H9 (cell line): Measurements from ENCODE around the gene PIPOX. TPM values are rescaled to one million over a fixed set of nuclear protein-coding genes. Genes with fewer than 3 reads are reported as not detected.

Experiments used
- DNase-seq: peaks from one replicate; pipeline ENCODE4 v3.0.0-alpha.2; 2017
- H2AFZ ChIP-seq: one replicate; pipeline ENCODE4 v1.6.1; 2013; ENCODE audit warnings: mild to moderate bottlenecking, low read length, control low read depth, moderate library complexity
- H2AK5ac ChIP-seq: 2 replicates; pipeline ENCODE4 v1.6.1; 2013; ENCODE audit warnings: low read length, control low read depth, mixed read lengths; ENCODE audit not compliant: insufficient read length
- H2BK120ac ChIP-seq: one replicate; pipeline ENCODE4 v1.6.1; 2013; ENCODE audit warnings: low read depth, mild to moderate bottlenecking, low read length, control low read depth, inconsistent platforms; ENCODE audit not compliant: poor library complexity, severe bottlenecking
- H2BK12ac ChIP-seq: 2 replicates; pipeline ENCODE4 v1.6.1; 2013; ENCODE audit warnings: low read length, control low read depth, mixed read lengths, low read depth; ENCODE audit not compliant: insufficient read length
- H2BK15ac ChIP-seq: 2 replicates; pipeline ENCODE4 v1.6.1; 2013; ENCODE audit warnings: low read depth, low read length, control low read depth
- H2BK20ac ChIP-seq: one replicate; pipeline ENCODE4 v1.6.1; 2013; ENCODE audit warnings: low read depth, mild to moderate bottlenecking, low read length, control low read depth, inconsistent platforms; ENCODE audit not compliant: poor library complexity, severe bottlenecking
- H2BK5ac ChIP-seq: 2 replicates; pipeline ENCODE4 v1.6.1; 2013; ENCODE audit warnings: low read length, control low read depth, mixed read lengths; ENCODE audit not compliant: insufficient read length
- H3K14ac ChIP-seq: 2 replicates; pipeline ENCODE4 v1.6.1; 2013; ENCODE audit warnings: low read length, control low read depth; ENCODE audit not compliant: insufficient read depth
- H3K18ac ChIP-seq: 2 replicates; pipeline ENCODE4 v1.6.1; 2013; ENCODE audit warnings: low read depth, mild to moderate bottlenecking, mixed read lengths, low read length, control low read depth; ENCODE audit not compliant: insufficient read length
- H3K23ac ChIP-seq: 2 replicates; pipeline ENCODE4 v1.6.1; 2013; ENCODE audit warnings: low read length, control low read depth, mixed read lengths, low read depth; ENCODE audit not compliant: insufficient read length
- H3K23me2 ChIP-seq: 2 replicates; pipeline ENCODE4 v1.6.1; 2013; ENCODE audit warnings: low read depth, mild to moderate bottlenecking, mixed read lengths, low read length, control low read depth; ENCODE audit not compliant: insufficient read length, poor library complexity, severe bottlenecking
- H3K27ac ChIP-seq: 2 replicates; pipeline ENCODE4 v1.5.1; 2013; ENCODE audit warnings: low read length, control low read depth, mixed read lengths, low read depth; ENCODE audit not compliant: insufficient read length
- H3K27me3 ChIP-seq: 2 replicates; pipeline ENCODE4 v1.6.1; 2013; ENCODE audit warnings: low read length, control low read depth, inconsistent platforms; ENCODE audit not compliant: insufficient read depth
- H3K4ac ChIP-seq: 2 replicates; pipeline ENCODE4 v1.6.1; 2013; ENCODE audit warnings: low read depth, mild to moderate bottlenecking, control low read depth, inconsistent platforms, low read length, moderate library complexity
- H3K4me1 ChIP-seq: 2 replicates; pipeline ENCODE4 v1.6.1; 2013; ENCODE audit warnings: low read length, control low read depth, inconsistent platforms; ENCODE audit not compliant: insufficient read depth
- H3K4me2 ChIP-seq: 2 replicates; pipeline ENCODE4 v1.6.1; 2013; ENCODE audit warnings: low read length, control low read depth, mixed read lengths; ENCODE audit not compliant: insufficient read length, insufficient read depth
- H3K56ac ChIP-seq: 2 replicates; pipeline ENCODE4 v1.6.1; 2013; ENCODE audit warnings: low read depth, mild to moderate bottlenecking, mixed read lengths, low read length, control low read depth; ENCODE audit not compliant: insufficient read length
- H3K79me1 ChIP-seq: 2 replicates; pipeline ENCODE4 v1.6.1; 2013; ENCODE audit warnings: low read depth, mild to moderate bottlenecking, moderate library complexity, low read length, control low read depth, inconsistent platforms; ENCODE audit not compliant: insufficient read depth, poor library complexity, severe bottlenecking
- H3K79me2 ChIP-seq: 2 replicates; pipeline ENCODE4 v1.6.1; 2013; ENCODE audit warnings: low read length, control low read depth, inconsistent platforms; ENCODE audit not compliant: insufficient read depth
- H3K9ac ChIP-seq: 2 replicates; pipeline ENCODE4 v1.6.1; 2013; ENCODE audit warnings: low read length, control low read depth, mixed read lengths; ENCODE audit not compliant: insufficient read length; ENCODE audit errors: extremely low read depth
- H3K9me3 ChIP-seq: one replicate; pipeline ENCODE4 v1.6.1; 2013; ENCODE audit warnings: low read depth, low read length, inconsistent platforms; ENCODE audit not compliant: control insufficient read depth
- H3T11ph ChIP-seq: one replicate; pipeline ENCODE4 v1.6.1; 2013; ENCODE audit warnings: mild to moderate bottlenecking, low read length, control low read depth, inconsistent platforms
- H4K20me1 ChIP-seq: one replicate; pipeline ENCODE4 v1.6.1; 2013; ENCODE audit not compliant: control insufficient read depth, insufficient read length, insufficient read depth
- H4K5ac ChIP-seq: 2 replicates; pipeline ENCODE4 v1.6.1; 2013; ENCODE audit warnings: low read depth, mild to moderate bottlenecking, mixed read lengths, low read length, control low read depth; ENCODE audit not compliant: insufficient read length
- H4K8ac ChIP-seq: replicated peaks from 2 replicates; pipeline ENCODE4 v1.6.1; 2013; ENCODE audit warnings: low read length, control low read depth, mixed read lengths, low read depth; ENCODE audit not compliant: insufficient read length
- H4K91ac ChIP-seq: 2 replicates; pipeline ENCODE4 v1.6.1; 2013; ENCODE audit warnings: low read depth, mild to moderate bottlenecking, moderate library complexity, mixed read lengths, low read length, control low read depth; ENCODE audit not compliant: insufficient read length
- H3K27ac Mint-ChIP-seq, 3 experiments: 2 replicates in 2 of 3; 3 replicates in 1 of 3; pipeline ENCODE4 v1.8.0; 2020 to 2021; ENCODE audit warnings: mixed read lengths in 3 of 3, mild to moderate bottlenecking in 1 of 3, moderate library complexity in 1 of 3
- H3K27me3 Mint-ChIP-seq: 2 replicates; pipeline ENCODE4 v1.8.0; 2021; ENCODE audit warnings: low read depth, mild to moderate bottlenecking, moderate library complexity, mixed read lengths
- H3K36me3 Mint-ChIP-seq, 3 experiments: 2 replicates in 2 of 3; 3 replicates in 1 of 3; pipeline ENCODE4 v1.8.0; 2020 to 2021; ENCODE audit warnings: low read depth in 3 of 3, mixed read lengths in 3 of 3; ENCODE audit not compliant: insufficient read depth in 1 of 3
- H3K4me1 Mint-ChIP-seq, 2 experiments: 2 replicates each; pipeline ENCODE4 v1.8.0; 2020; ENCODE audit warnings: mixed read lengths in 2 of 2
- H3K4me3 Mint-ChIP-seq, 2 experiments: 2 replicates in 1 of 2; 3 replicates in 1 of 2; pipeline ENCODE4 v1.8.0; 2020 to 2021; ENCODE audit warnings: mild to moderate bottlenecking in 2 of 2, mixed read lengths in 2 of 2, moderate library complexity in 1 of 2
- H3K9me3 Mint-ChIP-seq, 2 experiments: 2 replicates in 1 of 2; 3 replicates in 1 of 2; pipeline ENCODE4 v1.8.0; 2020; ENCODE audit warnings: mild to moderate bottlenecking in 2 of 2, mixed read lengths in 2 of 2, moderate library complexity in 1 of 2
- WGBS: extraction: QIAGEN DNeasy Blood & Tissue Kit; methylation state at CpG from one replicate; pipeline ENCODE4 v1.1.7; 2013; ENCODE audit warnings: missing lambda C conversion rate, low lambda C conversion rate, mixed read lengths; ENCODE audit not compliant: insufficient read length; ENCODE audit errors: extremely low coverage; 5-methylcytosine and 5-hydroxymethylcytosine counted together
- total RNA-seq: library from RNA; stranded (reverse); gene quantifications from 2 replicates; pipeline ENCODE4 v1.2.1, GENCODE V29; 2021
- TF ChIP-seq, protein P1 (sequence below): fragments of 200-600 bp; sonication (generic); conservative IDR thresholded peaks from 3 replicates; pipeline ENCODE4 v1.8.0; 2021; ENCODE audit warnings: antibody characterized with exemption, mild to moderate bottlenecking

The PIPOX gene
- total RNA-seq, 1 experiment from 2014 or later, result 30.1 TPM

DNA sequence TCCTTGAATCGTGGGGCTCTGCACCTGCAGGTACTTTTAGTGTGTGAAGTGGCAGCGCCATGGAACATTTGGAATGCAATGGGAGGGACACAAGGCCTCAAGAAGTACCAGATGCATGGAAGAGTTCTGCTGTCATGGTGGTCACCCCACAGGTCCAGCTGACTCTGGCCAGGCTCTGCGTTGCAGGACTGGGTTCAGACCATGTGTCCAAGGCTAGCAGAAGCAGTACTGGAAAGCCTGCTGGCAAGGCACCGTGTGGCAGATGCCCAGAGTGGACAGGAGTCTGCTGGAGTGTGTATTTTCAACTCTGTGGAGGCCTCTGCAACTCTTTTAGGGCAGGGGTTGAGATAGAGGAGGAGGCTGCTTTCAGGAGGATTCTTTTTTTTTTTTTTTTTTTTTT is 2.1 kb downstream of the PIPOX start:
- no peak overlapping the region for H4K5ac ChIP-seq
- peaks cover 17% of the 10 kb centered on the region for H3K4me1 ChIP-seq
- H2BK5ac ChIP-seq, result peak overlapping the region; percentile 33
- WGBS, result no CpG with 5 or more reads among the region's 4 CpGs
- Mint-ChIP-seq H3K27me3 (no peaks in the 10 kb centered on the region), H3K27ac (no peak overlapping the region), H3K9me3 (no peaks in the 10 kb centered on the region), H3K36me3 (peaks cover 6 to 21% (median 19%) of the 10 kb centered on the region in 3 experiments; a peak in 6 of 7 replicates), H3K4me3 (no peak overlapping the region), H3K4me1 (peaks cover 61 to 62% of the 10 kb centered on the region in 2 experiments)
- no peak overlapping the region for H4K8ac ChIP-seq
- no peak overlapping the region for H2BK12ac ChIP-seq
- H3K27ac ChIP-seq, result no peak overlapping the region
- H3K9me3 ChIP-seq, result no peaks in the 10 kb centered on the region
- H3K23me2 ChIP-seq, result peaks cover 6% of the 10 kb centered on the region
- no peaks in the 10 kb centered on the region for H3K79me1 ChIP-seq
- peak overlapping the region; percentile 6 for H4K91ac ChIP-seq
- TF ChIP-seq, protein P1, sequence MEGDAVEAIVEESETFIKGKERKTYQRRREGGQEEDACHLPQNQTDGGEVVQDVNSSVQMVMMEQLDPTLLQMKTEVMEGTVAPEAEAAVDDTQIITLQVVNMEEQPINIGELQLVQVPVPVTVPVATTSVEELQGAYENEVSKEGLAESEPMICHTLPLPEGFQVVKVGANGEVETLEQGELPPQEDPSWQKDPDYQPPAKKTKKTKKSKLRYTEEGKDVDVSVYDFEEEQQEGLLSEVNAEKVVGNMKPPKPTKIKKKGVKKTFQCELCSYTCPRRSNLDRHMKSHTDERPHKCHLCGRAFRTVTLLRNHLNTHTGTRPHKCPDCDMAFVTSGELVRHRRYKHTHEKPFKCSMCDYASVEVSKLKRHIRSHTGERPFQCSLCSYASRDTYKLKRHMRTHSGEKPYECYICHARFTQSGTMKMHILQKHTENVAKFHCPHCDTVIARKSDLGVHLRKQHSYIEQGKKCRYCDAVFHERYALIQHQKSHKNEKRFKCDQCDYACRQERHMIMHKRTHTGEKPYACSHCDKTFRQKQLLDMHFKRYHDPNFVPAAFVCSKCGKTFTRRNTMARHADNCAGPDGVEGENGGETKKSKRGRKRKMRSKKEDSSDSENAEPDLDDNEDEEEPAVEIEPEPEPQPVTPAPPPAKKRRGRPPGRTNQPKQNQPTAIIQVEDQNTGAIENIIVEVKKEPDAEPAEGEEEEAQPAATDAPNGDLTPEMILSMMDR, result no peak
- H2BK20ac ChIP-seq, result no peak overlapping the region
- H2AK5ac ChIP-seq, result no peak overlapping the region
- no peaks in the 10 kb centered on the region for H4K20me1 ChIP-seq
- DNase-seq, result no peak
- H2BK15ac ChIP-seq, result no peak overlapping the region
- H2AFZ ChIP-seq, result no peak overlapping the region
- H3K27me3 ChIP-seq, result no peaks in the 10 kb centered on the region
- no peak overlapping the region for H3K56ac ChIP-seq
- H3K4ac ChIP-seq, result no peak overlapping the region
- no peak overlapping the region for H3K23ac ChIP-seq
- no peak overlapping the region for H3K9ac ChIP-seq
- no peak overlapping the region for H3K18ac ChIP-seq
- H2BK120ac ChIP-seq, result no peak overlapping the region
- no peak overlapping the region for H3T11ph ChIP-seq
- H3K79me2 ChIP-seq, result no peaks in the 10 kb centered on the region; the same call in 1 of the 2 replicates
- peak overlapping the region; percentile 35; the same call in 1 of the 2 replicates for H3K14ac ChIP-seq
- H3K4me2 ChIP-seq, result no peak overlapping the region
